SK-N-SH treated with all-trans-retinoic acid at 6 μM for 48 hours (cell line): ENCODE results near the gene TMEM178B.

ENCODE experiments used
- ATAC-seq: fragments of 200-7000 bp; cut with Tn5 transposase; 3 replicates; pipeline ENCODE4 v1.9.1; 2020; ENCODE audit warnings: mild to moderate bottlenecking, moderate library complexity
- BACH2 ChIP-seq: fragments of 250-450 bp; sonication (Bioruptor Pico); IDR thresholded peaks from 2 replicates; pipeline ENCODE4 v1.9.0; 2021; ENCODE audit warnings: mild to moderate bottlenecking, borderline replicate concordance
- CSDC2 ChIP-seq: fragments of 250-450 bp; sonication (Bioruptor Pico); IDR thresholded peaks from 2 replicates; pipeline ENCODE4 v1.5.0; 2020; ENCODE audit warnings: mild to moderate bottlenecking, moderate library complexity
- ESRRG ChIP-seq: fragments of 250-450 bp; sonication (Bioruptor Pico); IDR thresholded peaks from 2 replicates; pipeline ENCODE4 v1.6.1; 2021; ENCODE audit warnings: mild to moderate bottlenecking
- OSR1 ChIP-seq: fragments of 250-450 bp; sonication (Bioruptor Pico); IDR thresholded peaks from 2 replicates; pipeline ENCODE4 v1.8.0; 2022; ENCODE audit warnings: moderate library complexity, mild to moderate bottlenecking, inconsistent platforms
- PPARA ChIP-seq: fragments of 250-450 bp; sonication (Bioruptor Pico); IDR thresholded peaks from 2 replicates; pipeline ENCODE4 v1.5.0; 2020; ENCODE audit warnings: mild to moderate bottlenecking, borderline replicate concordance
- RARB ChIP-seq: fragments of 250-450 bp; sonication (Bioruptor Pico); IDR thresholded peaks from 2 replicates; pipeline ENCODE4 v1.8.0; 2021; ENCODE audit warnings: mild to moderate bottlenecking, moderate library complexity
- SNAI2 ChIP-seq: fragments of 250-450 bp; sonication (Bioruptor Pico); IDR thresholded peaks from 2 replicates; pipeline ENCODE4 v1.5.0; 2020; ENCODE audit warnings: mild to moderate bottlenecking, moderate library complexity
- TCF4 ChIP-seq: fragments of 250-450 bp; sonication (Bioruptor Pico); IDR thresholded peaks from 2 replicates; pipeline ENCODE4 v1.8.0; 2021; ENCODE audit warnings: mild to moderate bottlenecking, moderate library complexity, borderline replicate concordance
- TOX ChIP-seq: fragments of 250-450 bp; sonication (Bioruptor Pico); IDR thresholded peaks from 2 replicates; pipeline ENCODE4 v1.8.0; 2021; ENCODE audit warnings: mild to moderate bottlenecking, moderate library complexity, borderline replicate concordance
- ZC3H10 ChIP-seq: fragments of 250-450 bp; sonication (Bioruptor Pico); IDR thresholded peaks from 2 replicates; pipeline ENCODE4 v1.5.1; 2021; ENCODE audit warnings: mild to moderate bottlenecking, moderate library complexity
- ZFP3 ChIP-seq: fragments of 250-450 bp; sonication (Bioruptor Pico); IDR thresholded peaks from 2 replicates; pipeline ENCODE4 v1.5.0; 2020; ENCODE audit warnings: mild to moderate bottlenecking, moderate library complexity
- ZFP30 ChIP-seq: fragments of 450-650 bp; formaldehyde crosslinking; IDR thresholded peaks from 2 replicates; pipeline ENCODE4 v1.5.0; 2022; ENCODE audit warnings: mild to moderate bottlenecking, moderate library complexity
- ZNF70 ChIP-seq: fragments of 450-650 bp; formaldehyde crosslinking; IDR thresholded peaks from 2 replicates; pipeline ENCODE4 v1.5.0; 2020; ENCODE audit warnings: mild to moderate bottlenecking, moderate library complexity
- ZNF8 ChIP-seq: fragments of 450-650 bp; formaldehyde crosslinking; IDR thresholded peaks from 2 replicates; pipeline ENCODE4 v1.5.0; 2020; ENCODE audit warnings: mild to moderate bottlenecking, moderate library complexity
- TF ChIP-seq, protein P1 (sequence below): fragments of 250-450 bp; sonication (Bioruptor Pico); IDR thresholded peaks from 2 replicates; pipeline ENCODE4 v1.8.0; 2020; ENCODE audit warnings: mild to moderate bottlenecking, moderate library complexity, borderline replicate concordance
- TF ChIP-seq, protein P2 (sequence below): fragments of 250-450 bp; sonication (Bioruptor Pico); IDR thresholded peaks from 2 replicates; pipeline ENCODE4 v1.5.1; 2021; ENCODE audit warnings: mild to moderate bottlenecking, moderate library complexity
- TF ChIP-seq, protein P3 (sequence below): fragments of 250-450 bp; sonication (Bioruptor Pico); IDR thresholded peaks from 2 replicates; pipeline ENCODE4 v1.8.0; 2021; ENCODE audit warnings: low read depth, mild to moderate bottlenecking, moderate library complexity, borderline replicate concordance
- TF ChIP-seq, protein P4 (sequence below): fragments of 250-450 bp; sonication (Bioruptor Pico); IDR thresholded peaks from 2 replicates; pipeline ENCODE4 v1.5.1; 2020; ENCODE audit warnings: low read depth, mild to moderate bottlenecking, moderate library complexity

TMEM178B gene

DNA sequence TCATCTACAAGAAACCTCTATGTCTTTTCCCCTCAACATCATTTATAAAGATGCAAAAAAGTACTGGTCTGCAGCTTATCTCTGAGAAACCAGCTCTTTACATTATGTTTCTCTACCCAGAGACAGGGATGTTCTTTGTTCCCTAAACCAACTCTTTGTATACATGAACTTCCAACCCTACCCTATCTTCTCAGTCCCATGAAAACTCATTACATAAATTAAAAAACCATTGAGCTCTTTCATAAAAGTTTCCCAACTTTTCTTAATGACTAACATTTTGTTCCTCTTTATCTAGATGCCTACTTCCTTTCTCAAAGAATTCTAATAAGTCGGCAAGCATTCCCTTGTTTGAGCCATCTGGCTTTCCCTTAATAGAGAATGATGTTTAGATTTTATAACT lies 284.5 kb downstream of the TMEM178B start (continued):
- TF ChIP-seq, protein P1, sequence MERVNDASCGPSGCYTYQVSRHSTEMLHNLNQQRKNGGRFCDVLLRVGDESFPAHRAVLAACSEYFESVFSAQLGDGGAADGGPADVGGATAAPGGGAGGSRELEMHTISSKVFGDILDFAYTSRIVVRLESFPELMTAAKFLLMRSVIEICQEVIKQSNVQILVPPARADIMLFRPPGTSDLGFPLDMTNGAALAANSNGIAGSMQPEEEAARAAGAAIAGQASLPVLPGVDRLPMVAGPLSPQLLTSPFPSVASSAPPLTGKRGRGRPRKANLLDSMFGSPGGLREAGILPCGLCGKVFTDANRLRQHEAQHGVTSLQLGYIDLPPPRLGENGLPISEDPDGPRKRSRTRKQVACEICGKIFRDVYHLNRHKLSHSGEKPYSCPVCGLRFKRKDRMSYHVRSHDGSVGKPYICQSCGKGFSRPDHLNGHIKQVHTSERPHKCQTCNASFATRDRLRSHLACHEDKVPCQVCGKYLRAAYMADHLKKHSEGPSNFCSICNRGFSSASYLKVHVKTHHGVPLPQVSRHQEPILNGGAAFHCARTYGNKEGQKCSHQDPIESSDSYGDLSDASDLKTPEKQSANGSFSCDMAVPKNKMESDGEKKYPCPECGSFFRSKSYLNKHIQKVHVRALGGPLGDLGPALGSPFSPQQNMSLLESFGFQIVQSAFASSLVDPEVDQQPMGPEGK (CRISPR knock-in tag) = no peak
- TF ChIP-seq BACH2 (CRISPR knock-in tag) = no peak
- TF ChIP-seq, all 23 proteins: peak for 0

DNA sequence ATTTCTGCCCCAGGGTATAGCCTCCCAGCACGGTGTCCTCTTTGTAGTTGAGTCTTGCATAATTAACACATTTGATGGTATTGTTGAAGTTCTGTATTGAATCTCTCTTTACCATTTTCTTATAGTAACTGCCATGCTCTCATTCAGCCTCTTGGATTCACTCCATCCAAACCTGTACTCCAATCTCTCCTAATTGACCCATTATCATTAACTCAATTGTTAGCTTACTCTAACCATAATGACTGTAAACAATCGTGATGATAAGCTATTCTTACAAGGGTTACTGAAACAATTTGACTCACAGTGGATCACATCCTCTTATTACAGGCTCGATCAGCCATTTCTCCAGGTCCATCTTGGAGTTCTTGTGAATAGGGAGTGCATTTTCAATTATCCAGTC lies 285.4 kb downstream of the TMEM178B start:
- no peak for ATAC-seq
- TF ChIP-seq, protein P2, sequence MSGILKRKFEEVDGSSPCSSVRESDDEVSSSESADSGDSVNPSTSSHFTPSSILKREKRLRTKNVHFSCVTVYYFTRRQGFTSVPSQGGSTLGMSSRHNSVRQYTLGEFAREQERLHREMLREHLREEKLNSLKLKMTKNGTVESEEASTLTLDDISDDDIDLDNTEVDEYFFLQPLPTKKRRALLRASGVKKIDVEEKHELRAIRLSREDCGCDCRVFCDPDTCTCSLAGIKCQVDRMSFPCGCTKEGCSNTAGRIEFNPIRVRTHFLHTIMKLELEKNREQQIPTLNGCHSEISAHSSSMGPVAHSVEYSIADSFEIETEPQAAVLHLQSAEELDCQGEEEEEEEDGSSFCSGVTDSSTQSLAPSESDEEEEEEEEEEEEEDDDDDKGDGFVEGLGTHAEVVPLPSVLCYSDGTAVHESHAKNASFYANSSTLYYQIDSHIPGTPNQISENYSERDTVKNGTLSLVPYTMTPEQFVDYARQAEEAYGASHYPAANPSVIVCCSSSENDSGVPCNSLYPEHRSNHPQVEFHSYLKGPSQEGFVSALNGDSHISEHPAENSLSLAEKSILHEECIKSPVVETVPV (CRISPR knock-in tag) = no peak
- no peak for TF ChIP-seq CSDC2 (CRISPR knock-in tag)
- TF ChIP-seq BACH2 (CRISPR knock-in tag) = no peak
- TF ChIP-seq ZNF8 (CRISPR knock-in tag) = no peak
- TF ChIP-seq, protein P3, sequence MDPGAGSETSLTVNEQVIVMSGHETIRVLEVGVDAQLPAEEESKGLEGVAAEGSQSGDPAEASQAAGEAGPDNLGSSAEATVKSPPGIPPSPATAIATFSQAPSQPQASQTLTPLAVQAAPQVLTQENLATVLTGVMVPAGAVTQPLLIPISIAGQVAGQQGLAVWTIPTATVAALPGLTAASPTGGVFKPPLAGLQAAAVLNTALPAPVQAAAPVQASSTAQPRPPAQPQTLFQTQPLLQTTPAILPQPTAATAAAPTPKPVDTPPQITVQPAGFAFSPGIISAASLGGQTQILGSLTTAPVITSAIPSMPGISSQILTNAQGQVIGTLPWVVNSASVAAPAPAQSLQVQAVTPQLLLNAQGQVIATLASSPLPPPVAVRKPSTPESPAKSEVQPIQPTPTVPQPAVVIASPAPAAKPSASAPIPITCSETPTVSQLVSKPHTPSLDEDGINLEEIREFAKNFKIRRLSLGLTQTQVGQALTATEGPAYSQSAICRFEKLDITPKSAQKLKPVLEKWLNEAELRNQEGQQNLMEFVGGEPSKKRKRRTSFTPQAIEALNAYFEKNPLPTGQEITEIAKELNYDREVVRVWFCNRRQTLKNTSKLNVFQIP = no peak
- TF ChIP-seq ZFP3 (CRISPR knock-in tag) = no peak
- no peak for TF ChIP-seq RARB (CRISPR knock-in tag)
- TF ChIP-seq ZFP30 (CRISPR knock-in tag) = no peak
- TF ChIP-seq, protein P1 (CRISPR knock-in tag) = no peak
- no peak for TF ChIP-seq SNAI2 (CRISPR knock-in tag)
- TF ChIP-seq, protein P4, sequence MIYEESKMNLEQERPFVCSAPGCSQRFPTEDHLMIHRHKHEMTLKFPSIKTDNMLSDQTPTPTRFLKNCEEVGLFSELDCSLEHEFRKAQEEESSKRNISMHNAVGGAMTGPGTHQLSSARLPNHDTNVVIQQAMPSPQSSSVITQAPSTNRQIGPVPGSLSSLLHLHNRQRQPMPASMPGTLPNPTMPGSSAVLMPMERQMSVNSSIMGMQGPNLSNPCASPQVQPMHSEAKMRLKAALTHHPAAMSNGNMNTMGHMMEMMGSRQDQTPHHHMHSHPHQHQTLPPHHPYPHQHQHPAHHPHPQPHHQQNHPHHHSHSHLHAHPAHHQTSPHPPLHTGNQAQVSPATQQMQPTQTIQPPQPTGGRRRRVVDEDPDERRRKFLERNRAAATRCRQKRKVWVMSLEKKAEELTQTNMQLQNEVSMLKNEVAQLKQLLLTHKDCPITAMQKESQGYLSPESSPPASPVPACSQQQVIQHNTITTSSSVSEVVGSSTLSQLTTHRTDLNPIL (CRISPR knock-in tag) = no peak
- TF ChIP-seq, all 23 proteins: peak for 0

DNA sequence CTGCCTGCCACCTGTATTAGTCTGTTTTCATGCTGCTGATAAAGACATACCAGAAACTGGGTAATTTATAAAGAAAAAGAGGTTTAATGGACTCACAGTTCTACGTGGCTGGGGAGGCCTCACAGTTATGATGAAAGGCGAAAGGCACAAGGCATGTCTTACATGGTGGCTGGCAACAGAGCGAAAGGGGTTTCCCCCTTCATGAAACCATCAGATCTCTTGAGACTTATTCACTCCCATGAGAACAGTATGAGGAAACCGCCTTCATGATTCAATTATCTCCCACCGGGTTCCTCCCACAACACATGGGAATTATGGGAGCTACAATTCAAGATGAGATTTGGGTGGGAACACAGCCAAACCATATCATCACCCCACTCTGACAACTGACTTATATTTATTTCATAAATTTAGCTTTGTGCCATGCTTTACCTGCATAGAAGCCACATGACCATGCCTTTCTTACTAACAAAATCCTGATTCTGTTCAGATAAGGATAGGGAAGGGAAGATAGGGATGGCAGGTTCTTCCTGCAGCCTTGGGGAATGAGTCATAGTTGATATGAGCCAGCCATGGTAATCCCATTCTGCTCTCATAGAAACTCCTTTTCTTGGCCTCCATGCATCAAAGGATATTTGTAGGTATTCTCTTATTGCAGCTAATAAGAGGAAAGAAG lies 286.0 kb downstream of the TMEM178B start:
- no peak for ATAC-seq
- TF ChIP-seq TCF4 (no peak), PPARA (CRISPR knock-in tag) (no peak), OSR1 (CRISPR knock-in tag) (no peak), BACH2 (CRISPR knock-in tag) (no peak), ZC3H10 (no peak), ZNF70 (no peak), ESRRG (CRISPR knock-in tag) (no peak), TOX (CRISPR knock-in tag) (no peak), SNAI2 (CRISPR knock-in tag) (no peak), CSDC2 (CRISPR knock-in tag) (no peak)
- TF ChIP-seq, protein P2 (CRISPR knock-in tag) = no peak
- TF ChIP-seq, protein P1 (CRISPR knock-in tag) = no peak
- TF ChIP-seq, protein P4 (CRISPR knock-in tag) = no peak
